NCI-H2196 treated with DMSO at 0.1 percent for 48 hours (cell line): Measurements from ENCODE around the gene SH3GL3.

Source experiments
- DNase-seq: peaks from one replicate; lab custom pipeline; 2025; ENCODE audit not compliant: unreplicated experiment; lab: John Stamatoyannopoulos, UW

The SH3GL3 gene

DNA sequence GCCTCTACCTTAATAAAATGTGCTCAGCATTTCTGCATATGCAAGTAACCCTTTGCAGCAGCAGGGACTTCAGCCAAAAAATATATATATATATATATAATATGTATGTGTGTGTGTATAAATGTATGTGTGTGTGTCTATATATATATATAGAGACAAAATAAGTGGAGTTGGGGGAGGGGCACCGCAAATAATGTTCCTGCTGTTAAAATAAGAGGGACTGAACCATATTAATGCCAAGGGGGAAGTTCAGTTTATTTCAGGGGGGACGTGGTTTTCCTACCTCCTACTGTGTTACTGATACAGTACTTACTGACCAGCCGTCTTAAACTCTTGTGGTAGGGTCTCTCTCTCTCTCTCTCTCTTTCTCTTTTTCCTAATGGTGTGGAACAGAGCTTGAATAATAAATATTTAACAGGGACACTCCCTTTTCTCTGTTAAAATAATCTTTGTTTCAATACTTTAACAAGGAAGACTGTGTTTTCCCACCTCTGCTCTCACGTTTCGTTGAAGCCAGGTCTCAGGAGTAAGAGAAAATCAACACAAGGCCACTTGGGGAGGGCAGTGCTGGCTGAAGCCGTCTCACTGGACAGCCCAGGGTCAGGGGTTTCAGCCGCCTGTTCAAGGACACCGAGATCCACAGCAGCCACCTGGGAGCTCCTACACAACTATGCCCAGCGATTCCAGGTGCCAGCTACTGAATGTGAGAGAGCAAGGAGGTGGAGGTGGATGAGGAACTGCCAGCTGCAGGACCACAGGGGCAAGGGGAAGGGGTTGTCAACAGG, 164.0 kb downstream of the SH3GL3 start:
- no peak for DNase-seq

- no peak for DNase-seq
Observed at GRCh38 chr15:83612226-83612625, 165.1 kb downstream of the SH3GL3 start.

- no peak for DNase-seq
Observed at GRCh38 chr15:83612898-83613635, 165.9 kb downstream of the SH3GL3 start.

DNA sequence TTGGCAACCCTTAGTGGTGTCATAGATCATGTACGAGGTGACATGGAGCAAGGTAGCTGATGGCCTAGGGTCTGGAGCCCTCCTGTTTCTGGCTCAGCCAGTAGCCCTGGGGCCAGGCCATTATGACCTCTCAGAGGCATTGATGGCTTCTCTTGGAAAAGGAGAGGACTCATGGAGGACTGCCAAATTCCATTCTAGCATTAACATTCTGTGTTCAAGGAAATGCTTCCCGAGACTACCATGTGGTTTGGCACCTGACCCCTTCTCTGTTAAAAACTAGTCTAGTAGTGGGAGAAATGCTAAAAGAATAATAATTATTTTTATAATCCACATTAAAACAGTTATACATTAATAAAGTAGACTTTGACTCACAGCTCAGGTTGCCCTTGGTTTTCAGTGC, 166.6 kb downstream of the SH3GL3 start:
- no peak for DNase-seq

- no peak for DNase-seq
Observed at GRCh38 chr15:83616840-83617239, 169.7 kb downstream of the SH3GL3 start.

DNA sequence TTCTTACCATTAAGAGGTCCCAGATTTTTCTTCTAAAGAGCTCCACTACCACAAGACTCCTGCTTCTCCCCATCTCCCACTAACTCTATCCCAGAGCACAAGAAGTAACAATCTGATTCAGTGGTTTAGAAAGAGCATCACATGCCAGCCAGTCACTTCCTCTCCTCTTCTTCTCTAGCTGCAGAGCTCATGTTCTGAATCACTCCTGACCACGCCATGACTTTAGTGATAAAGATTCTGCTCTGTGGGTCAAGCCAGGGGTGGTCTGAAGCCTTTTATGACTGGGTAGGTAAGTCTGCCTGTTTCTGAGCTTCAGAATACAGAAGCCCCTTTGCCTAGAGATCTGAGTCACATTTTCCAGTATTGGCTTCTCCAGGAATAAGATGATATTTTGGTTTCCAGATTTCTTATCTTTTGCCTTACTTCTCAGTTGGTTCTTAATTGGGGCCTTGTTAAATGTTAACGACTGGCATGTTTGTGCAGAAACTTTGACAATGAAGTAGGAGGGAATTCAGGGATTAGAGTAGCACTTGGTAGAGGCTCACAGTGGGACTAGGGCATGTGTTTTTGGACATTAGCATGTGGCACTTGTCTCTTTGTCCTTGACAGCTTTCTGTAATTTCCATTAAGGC, 179.1 kb downstream of the SH3GL3 start:
- DNase-seq = no peak

GRCh38 chr15:83631534-83631933, 184.4 kb downstream of the SH3GL3 start:
- no peak for DNase-seq

DNA sequence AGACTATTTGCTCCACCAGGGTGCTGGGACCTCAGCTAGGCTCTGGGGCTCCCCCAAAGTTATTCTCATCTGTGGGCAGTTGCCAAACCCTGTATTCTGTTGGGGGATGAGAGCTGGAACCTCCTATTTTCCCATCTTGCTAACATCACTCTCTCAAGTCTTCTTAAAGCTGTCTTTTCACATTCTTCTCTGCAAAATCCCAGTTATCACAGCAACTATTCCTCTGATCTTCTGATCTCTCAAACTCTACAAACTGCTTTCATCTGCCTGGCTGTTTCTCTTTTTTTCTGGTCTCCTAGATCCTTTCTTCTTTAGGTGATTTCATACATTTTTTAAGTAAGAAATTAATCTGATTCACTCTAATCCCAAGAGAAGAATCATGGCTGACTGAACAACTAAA, 196.1 kb downstream of the SH3GL3 start:
- no peak for DNase-seq

DNA sequence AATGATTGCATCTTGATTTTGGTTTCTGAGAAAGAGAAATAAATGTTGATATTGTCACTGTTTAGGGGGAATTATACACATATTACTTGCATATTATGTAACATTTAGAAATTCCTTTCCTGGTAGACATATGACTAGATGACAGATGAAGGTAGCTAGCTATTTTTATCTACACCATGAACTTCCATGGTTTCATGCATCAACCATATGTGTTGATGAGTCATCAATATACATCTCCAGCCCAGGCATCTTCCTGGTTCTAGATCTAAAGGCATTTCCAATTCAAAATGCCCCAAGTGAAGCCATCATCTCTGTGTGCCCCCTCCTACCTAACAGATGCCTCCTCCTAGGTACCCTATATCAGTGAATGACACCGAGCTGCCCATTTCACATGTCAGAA, 197.3 kb downstream of the SH3GL3 start:
- no peak for DNase-seq

DNA sequence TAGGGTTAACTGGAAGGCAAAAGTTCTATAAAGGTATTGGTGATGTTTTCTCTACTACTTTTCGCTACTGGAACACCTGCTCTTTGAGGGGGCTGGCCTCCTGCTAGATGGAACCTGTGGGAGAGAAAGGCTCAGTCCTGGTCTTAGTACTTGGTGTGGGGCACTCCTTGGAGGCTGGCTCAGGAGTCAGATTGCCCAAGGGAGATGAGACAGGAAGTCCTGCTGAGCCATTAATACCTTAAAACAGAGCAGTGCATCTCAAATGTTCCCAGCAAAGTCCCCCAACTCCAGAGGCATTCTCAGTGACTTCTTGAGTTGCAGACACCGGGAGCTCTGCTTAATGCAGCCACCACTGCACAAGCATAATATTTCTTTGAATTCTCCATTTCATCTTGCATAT, 203.7 kb downstream of the SH3GL3 start:
- DNase-seq = no peak

GRCh38 chr15:83651541-83651940, 204.4 kb downstream of the SH3GL3 start:
- DNase-seq = no peak

GRCh38 chr15:83652626-83653204, 205.6 kb downstream of the SH3GL3 start:
- no peak for DNase-seq

- DNase-seq = no peak
Observed at GRCh38 chr15:83653288-83653638, 206.1 kb downstream of the SH3GL3 start.

- DNase-seq = no peak
Observed at GRCh38 chr15:83653639-83654378, 206.7 kb downstream of the SH3GL3 start, which contains the start of gene ADAMTSL3. TSS of gene ADAMTSL3 (plus strand) at chr15:83654123. CDS start at chr15:83655762, 1,639 bp downstream.

DNA sequence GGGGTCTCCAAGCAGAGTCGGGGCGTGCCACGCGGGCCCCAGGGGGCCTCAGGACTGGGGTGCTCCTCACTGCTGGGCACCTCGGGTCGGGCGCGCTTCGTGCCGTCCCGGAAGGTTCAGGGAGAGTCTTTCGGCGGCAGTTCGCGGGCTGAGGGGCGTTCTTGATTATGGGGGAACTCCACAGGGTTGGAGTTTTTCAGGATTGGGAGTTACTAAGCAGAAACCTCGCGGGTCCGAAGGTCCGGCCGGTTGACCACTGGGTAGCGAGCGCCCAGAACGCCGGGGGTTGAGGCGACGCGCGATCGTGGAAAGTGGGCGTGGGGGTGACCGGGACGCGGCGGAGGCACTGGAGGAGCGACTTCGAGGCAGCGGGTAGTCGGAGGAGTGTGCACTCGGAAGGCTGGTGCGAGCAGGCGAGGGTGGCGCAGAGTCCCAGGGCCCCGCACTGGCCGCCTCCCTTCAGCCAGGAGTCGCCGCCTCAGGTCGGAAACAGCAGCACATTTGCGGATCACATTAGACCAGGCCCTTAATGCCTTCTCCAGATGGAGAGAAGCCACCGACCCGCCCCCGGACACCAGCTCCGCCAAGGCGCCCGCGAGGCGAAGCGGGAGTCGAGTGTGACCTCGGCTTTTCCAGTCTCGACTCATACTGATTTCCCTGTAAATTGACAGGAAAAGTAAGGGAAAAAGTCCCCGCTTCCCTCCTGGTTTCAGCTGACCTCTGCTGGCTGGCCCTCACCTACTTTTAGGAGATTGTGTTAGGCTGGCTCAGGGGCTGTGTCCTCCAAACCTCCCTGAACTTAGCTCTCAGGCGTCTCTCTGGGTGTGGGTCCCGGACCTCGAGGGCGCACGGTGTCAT, 207.5 kb downstream of the SH3GL3 start:
- no peak for DNase-seq

DNA sequence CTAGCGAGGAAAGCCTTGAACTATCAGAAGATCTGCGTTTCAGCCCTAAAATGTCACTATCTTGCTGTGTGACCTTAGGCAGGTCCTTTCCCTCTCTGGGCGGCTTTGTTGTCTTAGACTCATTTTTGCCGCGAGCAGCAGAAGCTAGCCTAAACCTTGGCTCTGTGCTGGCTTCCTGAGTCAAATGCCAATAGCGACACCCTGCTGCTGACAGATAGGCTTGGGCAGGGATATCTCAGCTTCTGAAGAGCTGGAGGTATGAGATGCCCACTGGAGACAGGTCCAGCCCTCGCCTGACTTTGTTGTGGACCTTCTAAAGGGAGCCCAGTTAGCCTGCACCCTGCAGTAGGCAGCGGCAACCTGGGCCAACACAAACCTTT, 208.1 kb downstream of the SH3GL3 start:
- DNase-seq = no peak

- no peak for DNase-seq
Observed at GRCh38 chr15:83656192-83656591, 209.1 kb downstream of the SH3GL3 start.

GRCh38 chr15:83656943-83657528, 209.9 kb downstream of the SH3GL3 start:
- no peak for DNase-seq

GRCh38 chr15:83657549-83657948, 210.4 kb downstream of the SH3GL3 start:
- no peak for DNase-seq
